ENCODE results near the gene RPRD1B.

RPRD1B gene

DNA sequence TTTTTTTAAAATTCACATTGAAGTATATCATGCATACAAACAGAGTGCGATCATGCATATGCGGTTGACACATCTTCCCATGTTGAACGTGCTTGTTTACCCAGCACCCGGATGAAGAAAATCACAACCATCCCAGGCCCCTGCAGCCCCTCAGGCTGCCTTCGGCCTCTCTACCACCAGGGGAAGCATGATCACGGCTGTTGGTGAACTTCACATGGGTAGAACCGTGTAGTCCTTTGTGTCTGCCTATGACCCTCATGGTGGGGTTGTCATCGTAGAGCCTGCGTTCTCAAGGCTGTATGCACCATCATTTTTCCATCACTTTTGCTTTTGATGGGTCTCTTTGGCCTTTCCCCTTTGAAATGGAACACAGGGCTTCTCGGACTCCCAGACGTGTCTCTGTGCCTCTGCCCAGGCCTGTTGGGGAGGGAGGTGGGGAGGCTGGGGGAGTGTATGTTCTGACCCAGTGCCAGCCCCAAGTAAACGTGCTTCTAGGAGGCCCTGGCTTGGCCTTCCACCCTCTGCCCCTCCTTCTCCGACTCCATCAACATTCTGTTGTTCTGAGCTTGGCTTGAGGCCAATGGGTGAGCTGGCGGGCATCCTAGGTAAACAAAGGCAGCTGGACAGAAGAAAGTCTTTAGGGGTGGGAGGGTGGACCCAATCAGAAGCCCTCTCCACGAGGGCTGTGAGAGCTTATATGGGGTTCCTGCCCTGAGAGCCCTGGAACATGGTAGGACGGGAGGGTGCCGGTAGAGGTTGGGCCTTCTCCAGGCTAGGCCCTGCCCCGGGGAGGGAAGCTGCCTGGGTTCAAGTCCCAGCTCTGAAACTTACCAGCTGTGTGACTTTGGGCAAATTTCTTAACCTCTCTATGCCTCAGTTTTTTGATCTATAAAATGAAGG, 91.9 kb downstream of the RPRD1B start:
- H3K4me3 ChIP-seq (ENCODE audit: low read depth, low read length): no peak overlapping the region
- no peak for DNase-seq (ENCODE audit: low read depth)
- TF ChIP-seq, protein P1, sequence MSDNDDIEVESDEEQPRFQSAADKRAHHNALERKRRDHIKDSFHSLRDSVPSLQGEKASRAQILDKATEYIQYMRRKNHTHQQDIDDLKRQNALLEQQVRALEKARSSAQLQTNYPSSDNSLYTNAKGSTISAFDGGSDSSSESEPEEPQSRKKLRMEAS (IDR thresholded peaks at IDR 0.05; ENCODE audit: low read depth, low read length): no peak
- TF ChIP-seq, protein P2, sequence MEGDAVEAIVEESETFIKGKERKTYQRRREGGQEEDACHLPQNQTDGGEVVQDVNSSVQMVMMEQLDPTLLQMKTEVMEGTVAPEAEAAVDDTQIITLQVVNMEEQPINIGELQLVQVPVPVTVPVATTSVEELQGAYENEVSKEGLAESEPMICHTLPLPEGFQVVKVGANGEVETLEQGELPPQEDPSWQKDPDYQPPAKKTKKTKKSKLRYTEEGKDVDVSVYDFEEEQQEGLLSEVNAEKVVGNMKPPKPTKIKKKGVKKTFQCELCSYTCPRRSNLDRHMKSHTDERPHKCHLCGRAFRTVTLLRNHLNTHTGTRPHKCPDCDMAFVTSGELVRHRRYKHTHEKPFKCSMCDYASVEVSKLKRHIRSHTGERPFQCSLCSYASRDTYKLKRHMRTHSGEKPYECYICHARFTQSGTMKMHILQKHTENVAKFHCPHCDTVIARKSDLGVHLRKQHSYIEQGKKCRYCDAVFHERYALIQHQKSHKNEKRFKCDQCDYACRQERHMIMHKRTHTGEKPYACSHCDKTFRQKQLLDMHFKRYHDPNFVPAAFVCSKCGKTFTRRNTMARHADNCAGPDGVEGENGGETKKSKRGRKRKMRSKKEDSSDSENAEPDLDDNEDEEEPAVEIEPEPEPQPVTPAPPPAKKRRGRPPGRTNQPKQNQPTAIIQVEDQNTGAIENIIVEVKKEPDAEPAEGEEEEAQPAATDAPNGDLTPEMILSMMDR (IDR thresholded peaks at IDR 0.05; ENCODE audit: low read depth, low read length): no peak
- TF ChIP-seq POLR2A (IDR thresholded peaks at IDR 0.05; ENCODE audit: extremely low read depth, insufficient read length): no peak
- no peak for TF ChIP-seq MYC (IDR thresholded peaks at IDR 0.05; ENCODE audit: low read depth, low read length)

DNA sequence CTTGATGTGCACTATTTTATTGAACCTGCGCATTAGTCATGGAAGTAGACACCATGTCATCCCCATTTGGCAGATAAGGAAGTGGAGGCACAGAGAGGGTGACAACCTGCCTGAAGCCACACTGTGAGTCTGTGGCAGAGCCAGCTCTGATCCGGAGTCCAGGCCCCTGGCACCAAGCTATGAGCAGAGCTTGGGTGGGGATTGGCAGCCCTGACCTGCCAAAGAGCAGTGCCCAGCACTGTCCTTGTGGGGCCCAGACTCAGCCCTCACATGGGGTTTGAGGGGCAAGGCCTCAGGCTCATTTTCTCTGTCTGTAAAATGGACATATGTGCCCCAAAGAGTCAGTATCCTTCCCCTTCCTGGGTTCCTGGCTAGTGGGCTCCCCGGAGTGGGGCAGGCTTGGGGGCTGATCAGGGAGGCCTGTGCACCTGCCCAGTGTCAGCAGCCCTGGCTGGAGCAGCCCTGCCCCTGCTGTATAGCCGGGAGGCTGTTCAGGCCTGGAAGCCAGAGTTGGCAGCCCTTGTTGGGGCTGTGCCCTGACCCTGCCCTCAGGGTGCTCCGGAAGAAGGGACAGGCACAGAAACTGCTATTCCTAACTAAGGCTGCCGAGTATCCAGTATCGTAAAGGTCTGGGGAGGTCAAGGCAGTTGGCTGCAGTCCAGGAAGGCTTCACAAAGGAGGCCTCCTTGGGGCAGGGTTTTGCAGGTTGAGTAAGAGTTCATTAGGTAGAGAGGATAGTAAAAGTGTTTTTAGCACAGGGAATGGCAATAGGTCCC, 92.8 kb downstream of the RPRD1B start:
- no peak overlapping the region for H3K4me3 ChIP-seq (ENCODE audit: low read depth, low read length)
- DNase-seq (ENCODE audit: low read depth): no peak
- TF ChIP-seq, protein P1 (IDR thresholded peaks at IDR 0.05; ENCODE audit: low read depth, low read length): no peak
- no peak for TF ChIP-seq POLR2A (IDR thresholded peaks at IDR 0.05; ENCODE audit: extremely low read depth, insufficient read length)
- TF ChIP-seq, protein P2 (IDR thresholded peaks at IDR 0.05; ENCODE audit: low read depth, low read length): no peak
- no peak for TF ChIP-seq MYC (IDR thresholded peaks at IDR 0.05; ENCODE audit: low read depth, low read length)

DNA sequence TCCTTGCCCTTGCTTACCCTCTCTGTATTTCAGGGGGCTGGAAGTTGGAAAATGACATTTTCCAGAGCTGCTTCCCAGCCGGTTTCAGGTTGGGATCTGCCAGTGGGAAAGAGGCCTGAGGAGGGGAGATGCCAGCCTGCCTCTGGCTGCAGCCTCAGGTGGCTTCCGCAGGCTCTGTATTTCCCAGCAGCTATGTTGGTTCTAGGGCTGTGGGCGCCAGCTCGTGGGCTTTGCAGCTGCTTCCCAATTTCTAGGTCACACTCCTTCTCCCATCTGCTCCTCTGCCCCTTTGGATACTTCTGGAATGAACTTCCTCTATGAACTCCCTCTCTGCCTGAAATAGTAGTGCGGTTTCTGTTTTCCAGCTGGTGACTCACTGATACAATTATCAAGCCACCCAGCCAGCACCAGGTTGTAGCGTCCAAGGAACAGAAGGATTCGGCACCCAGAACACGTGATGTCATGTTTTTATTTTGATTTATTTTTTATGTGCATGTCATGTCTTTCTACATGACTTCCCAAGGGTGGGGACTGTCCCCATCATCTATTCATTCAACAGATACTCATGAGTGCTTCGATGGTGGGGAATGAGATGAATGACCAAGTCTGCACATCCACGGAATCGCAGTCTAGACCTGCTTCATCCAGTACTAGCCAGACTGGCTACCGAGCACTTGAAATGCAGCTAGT, 93.5 kb downstream of the RPRD1B start:
- H3K4me3 ChIP-seq (ENCODE audit: low read depth, low read length): no peak overlapping the region
- DNase-seq (ENCODE audit: low read depth): no peak
- TF ChIP-seq, protein P1 (IDR thresholded peaks at IDR 0.05; ENCODE audit: low read depth, low read length): no peak
- no peak for TF ChIP-seq MYC (IDR thresholded peaks at IDR 0.05; ENCODE audit: low read depth, low read length)
- TF ChIP-seq, protein P2 (IDR thresholded peaks at IDR 0.05; ENCODE audit: low read depth, low read length): no peak
- TF ChIP-seq POLR2A (IDR thresholded peaks at IDR 0.05; ENCODE audit: extremely low read depth, insufficient read length): no peak

DNA sequence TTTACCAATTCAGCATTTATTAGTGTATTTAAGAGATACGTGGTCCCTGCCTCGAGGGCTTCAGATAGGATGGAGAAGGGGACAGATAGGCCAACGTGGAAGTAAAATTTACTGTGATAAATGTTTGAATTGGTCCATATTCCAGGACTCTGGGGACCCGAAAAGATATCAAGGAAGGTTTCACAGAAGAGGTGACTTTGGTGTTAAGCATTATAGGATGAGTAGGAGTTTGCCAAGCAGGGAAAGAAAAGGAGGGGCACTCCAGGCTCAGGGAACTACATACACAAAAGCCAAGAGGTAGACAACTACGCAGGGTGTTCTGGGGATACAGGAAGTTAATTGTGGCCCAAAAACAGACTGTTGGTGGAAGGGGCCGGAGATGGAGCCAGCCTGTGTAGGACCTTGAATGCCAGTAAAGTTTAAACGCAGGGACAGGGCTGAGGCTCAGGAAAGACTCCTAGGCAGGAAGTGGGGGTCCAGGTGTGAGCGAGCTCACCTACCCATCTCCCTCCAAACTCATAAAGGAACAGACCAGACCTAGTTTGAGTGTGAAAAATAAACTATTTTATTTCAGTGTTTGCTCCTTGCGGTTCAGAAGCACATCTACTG, 94.5 kb downstream of the RPRD1B start:
- no peak for DNase-seq (ENCODE audit: low read depth)
- TF ChIP-seq, protein P1 (IDR thresholded peaks at IDR 0.05; ENCODE audit: low read depth, low read length): no peak
- H3K4me3 ChIP-seq (ENCODE audit: low read depth, low read length): no peak overlapping the region

DNA sequence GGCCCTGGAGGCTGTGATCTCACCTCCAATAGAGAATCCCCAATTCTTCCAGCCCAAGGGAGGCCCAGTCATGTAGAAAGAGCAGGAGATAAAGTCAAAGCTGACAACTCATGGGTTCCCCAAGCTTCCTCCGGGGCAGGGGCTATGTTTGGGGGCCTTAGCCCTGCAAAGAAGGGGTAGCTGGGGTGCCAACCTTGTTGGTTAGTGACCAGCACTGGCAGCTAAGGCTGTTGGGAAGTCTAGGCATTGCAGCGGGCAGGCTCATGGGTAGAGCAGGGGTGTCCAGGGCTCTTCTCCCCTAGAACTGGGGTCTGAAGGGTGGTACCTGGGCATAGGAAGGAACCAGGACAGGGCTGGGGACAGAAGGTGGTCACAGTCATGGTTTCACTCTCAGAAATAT, 95.1 kb downstream of the RPRD1B start:
- TF ChIP-seq POLR2A (IDR thresholded peaks at IDR 0.05; ENCODE audit: extremely low read depth, insufficient read length): no peak
- TF ChIP-seq, protein P1 (IDR thresholded peaks at IDR 0.05; ENCODE audit: low read depth, low read length): no peak
- TF ChIP-seq MYC (IDR thresholded peaks at IDR 0.05; ENCODE audit: low read depth, low read length): no peak
- TF ChIP-seq, protein P2 (IDR thresholded peaks at IDR 0.05; ENCODE audit: low read depth, low read length): no peak
- H3K4me3 ChIP-seq (ENCODE audit: low read depth, low read length): no peak overlapping the region
- no peak for DNase-seq (ENCODE audit: low read depth)
